CD14-positive monocyte (primary cell): ENCODE measurements around the gene KRT13. TPM values are rescaled to one million over a fixed set of nuclear protein-coding genes. Genes with fewer than 3 reads are reported as not detected.
A peak's percentile ranks its signal among the peaks of the same experiment; 100 is the strongest.

Experiments used
- DNase-seq, 3 donors: peaks; one replicate each; pipeline ENCODE4 v3.0.0-alpha.2; 2011 to 2022
- H2AFZ ChIP-seq: 2 replicates; pipeline ENCODE4 v1.6.0; 2012; ENCODE audit warnings: mild to moderate bottlenecking, low read depth, low read length, inconsistent platforms; ENCODE audit not compliant: insufficient read depth, poor library complexity, severe bottlenecking
- H3K27ac ChIP-seq, 2 donors: 1 replicate in 1 of 2; 2 replicates in 1 of 2; pipeline ENCODE4 v1.5.1; 2012 to 2013; ENCODE audit warnings: low read length in 2 of 2, control low read depth in 1 of 2, inconsistent platforms in 1 of 2, low read depth in 1 of 2, mild to moderate bottlenecking in 1 of 2
- H3K27me3 ChIP-seq, 2 donors: one replicate each; pipeline versions ENCODE4 v1.6.0 to v1.6.1; 2011 to 2013; ENCODE audit warnings: low read length in 2 of 2; ENCODE audit not compliant: control insufficient read depth in 2 of 2, insufficient read depth in 2 of 2
- H3K36me3 ChIP-seq, 2 donors: replicated peaks in 1 of 2; 1 replicate in 1 of 2; 2 replicates in 1 of 2; pipeline versions ENCODE4 v1.5.1 to v1.6.1; 2012 to 2013; ENCODE audit warnings: low read length in 2 of 2, control low read depth in 1 of 2, inconsistent platforms in 1 of 2, mild to moderate bottlenecking in 1 of 2; ENCODE audit not compliant: insufficient read depth in 2 of 2, control insufficient read depth in 1 of 2
- H3K4me1 ChIP-seq, 2 donors: 1 replicate in 1 of 2; 2 replicates in 1 of 2; pipeline versions ENCODE4 v1.5.1 to v1.6.1; 2012 to 2013; ENCODE audit warnings: low read length in 2 of 2, control low read depth in 1 of 2, inconsistent platforms in 1 of 2, mild to moderate bottlenecking in 1 of 2, moderate library complexity in 1 of 2; ENCODE audit not compliant: insufficient read depth in 2 of 2, control insufficient read depth in 1 of 2
- H3K4me2 ChIP-seq: replicated peaks from 2 replicates; pipeline ENCODE3; 2012; ENCODE audit warnings: low read length, moderate library complexity, mild to moderate bottlenecking; ENCODE audit not compliant: poor library complexity, severe bottlenecking; ENCODE audit errors: extremely low read depth
- H3K4me3 ChIP-seq, 3 experiments: fragments of 200-600 bp in 1 of 3; sonication (generic) in 1 of 3; replicated peaks in 1 of 3; 1 replicate in 2 of 3; 2 replicates in 1 of 3; pipeline ENCODE4 v1.5.1; 2011 to 2013; ENCODE audit warnings: low read length in 3 of 3, mild to moderate bottlenecking in 3 of 3, control low read depth in 2 of 3, low read depth in 2 of 3, inconsistent platforms in 1 of 3, moderate library complexity in 1 of 3
- H3K79me2 ChIP-seq: 2 replicates; pipeline ENCODE4 v1.6.0; 2012; ENCODE audit warnings: mild to moderate bottlenecking, control low read depth, inconsistent platforms, low read length, moderate library complexity; ENCODE audit not compliant: insufficient read depth
- H3K9ac ChIP-seq: 2 replicates; pipeline ENCODE4 v1.6.0; 2017; ENCODE audit warnings: low read length, mild to moderate bottlenecking; ENCODE audit not compliant: insufficient read depth, poor library complexity, severe bottlenecking
- H3K9me3 ChIP-seq, 2 donors: replicated peaks in 1 of 2; 1 replicate in 1 of 2; 2 replicates in 1 of 2; pipeline versions ENCODE4 v1.5.1 to v1.6.1; 2012 to 2013; ENCODE audit warnings: low read length in 2 of 2, control low read depth in 1 of 2; ENCODE audit not compliant: control insufficient read depth in 1 of 2, insufficient read depth in 1 of 2
- H4K20me1 ChIP-seq: 2 replicates; pipeline ENCODE4 v1.6.0; 2012; ENCODE audit warnings: mild to moderate bottlenecking, low read length, control low read depth, moderate library complexity; ENCODE audit not compliant: insufficient read depth
- H3K27ac Mint-ChIP-seq, 7 donors: one replicate each; pipeline ENCODE4 v1.8.0; 2020; ENCODE audit warnings: mild to moderate bottlenecking in 7 of 7, mixed read lengths in 7 of 7, moderate library complexity in 6 of 7, inconsistent platforms in 2 of 7
- H3K27me3 Mint-ChIP-seq, 3 donors: one replicate each; pipeline ENCODE4 v1.8.0; 2021 to 2022; ENCODE audit warnings: low read depth in 3 of 3, mild to moderate bottlenecking in 3 of 3, mixed read lengths in 3 of 3, moderate library complexity in 3 of 3, inconsistent platforms in 1 of 3
- H3K36me3 Mint-ChIP-seq, 2 donors: one replicate each; pipeline ENCODE4 v1.8.0; 2020; ENCODE audit warnings: mixed read lengths in 2 of 2, inconsistent platforms in 1 of 2, mild to moderate bottlenecking in 1 of 2
- H3K4me1 Mint-ChIP-seq: one replicate; pipeline ENCODE4 v1.8.0; 2020; ENCODE audit warnings: mild to moderate bottlenecking, mixed read lengths
- H3K4me3 Mint-ChIP-seq, 2 donors: one replicate each; pipeline ENCODE4 v1.8.0; 2020; ENCODE audit warnings: mild to moderate bottlenecking in 2 of 2, mixed read lengths in 2 of 2, moderate library complexity in 1 of 2
- H3K9me3 Mint-ChIP-seq, 7 donors: one replicate each; pipeline ENCODE4 v1.8.0; 2020 to 2022; ENCODE audit warnings: mixed read lengths in 7 of 7, mild to moderate bottlenecking in 6 of 7, moderate library complexity in 6 of 7, inconsistent platforms in 2 of 7
- CTCF ChIP-seq: fragments of 200-600 bp; IDR thresholded peaks from one replicate; pipeline ENCODE4 v1.8.0; 2022; ENCODE audit warnings: antibody characterized with exemption, mild to moderate bottlenecking
- WGBS: methylation state at CpG from one replicate; pipeline ENCODE4 v1.1.5; 2013; ENCODE audit warnings: missing lambda C conversion rate; ENCODE audit not compliant: insufficient coverage; 5-methylcytosine and 5-hydroxymethylcytosine counted together
- intact Hi-C, 2 donors: fragments of 100-400 bp; cut with micrococcal nuclease; formaldehyde crosslinking; loops; one replicate each; pipeline versions ENCODE4 v1.15.0 to v1.15.1; 2023
- polyA plus RNA-seq, 3 donors: library from polyadenylated mRNA; depleted of rRNA in 1 of 3; unstranded in 2 of 3; stranded (reverse) in 1 of 3; fragments of 300-500 nt in 2 of 3; fragments of >200 nt in 1 of 3; fragmentation: Illumina TruSeq in 2 of 3; gene quantifications; 1 replicate in 2 of 3; 2 replicates in 1 of 3; pipeline ENCODE4 v1.2.3, GENCODE V29; 2012 to 2021

Gene KRT13
- polyA plus RNA-seq, 3 donors = not detected

- no peak overlapping the region for H2AFZ ChIP-seq
- peaks cover 2 to 7% (median 6%) of the 10 kb centered on the region in 3 donors for H3K27me3 Mint-ChIP-seq
- peaks cover 24 to 28% of the 10 kb centered on the region in 2 donors for H3K4me1 ChIP-seq
- H3K9me3 ChIP-seq = no peaks in the 10 kb centered on the region
- no peaks in the 10 kb centered on the region for H3K36me3 ChIP-seq
- 89% methylated on average over 13 of the region's 13 CpGs for WGBS
- H3K4me3 Mint-ChIP-seq = no peak overlapping the region
- no peak for TF ChIP-seq CTCF
- no peaks in the 10 kb centered on the region for H3K9me3 Mint-ChIP-seq
- H3K79me2 ChIP-seq = no peaks in the 10 kb centered on the region
- intact Hi-C loops = loop anchor here in 1 of 2 donors (5.0 kb wide), 1 partner anchor 61 kb away; no protein-coding TSS in a partner anchor
- H3K27ac Mint-ChIP-seq = no peak overlapping the region
- no peaks in the 10 kb centered on the region for H3K36me3 Mint-ChIP-seq
- H3K4me2 ChIP-seq = no peak overlapping the region
- H4K20me1 ChIP-seq = no peaks in the 10 kb centered on the region
- H3K4me3 ChIP-seq = no peak overlapping the region
- no peaks in the 10 kb centered on the region for H3K27me3 ChIP-seq
- H3K4me1 Mint-ChIP-seq = peaks cover 25% of the 10 kb centered on the region
- DNase-seq = no peak
- H3K27ac ChIP-seq = no peak overlapping the region
- no peak overlapping the region for H3K9ac ChIP-seq
Measured at GRCh38 chr17:41486316-41486715, 19.1 kb downstream of the KRT13 start.

- no peaks in the 10 kb centered on the region for H4K20me1 ChIP-seq
- no peak overlapping the region for H3K27ac ChIP-seq
- peak overlapping the region in 1 of 2 donors; percentile 13 for H3K4me3 Mint-ChIP-seq
- no peak for DNase-seq
- no peak overlapping the region for H3K27ac Mint-ChIP-seq
- no peak for TF ChIP-seq CTCF
- no peaks in the 10 kb centered on the region for H3K9me3 ChIP-seq
- 91% methylated on average over 8 of the region's 8 CpGs for WGBS
- no peaks in the 10 kb centered on the region for H3K27me3 ChIP-seq
- H3K4me1 ChIP-seq = peaks cover 14 to 21% of the 10 kb centered on the region in 2 donors
- H3K4me2 ChIP-seq = no peak overlapping the region
- H3K4me1 Mint-ChIP-seq = peaks cover 18% of the 10 kb centered on the region
- H3K9me3 Mint-ChIP-seq = no peaks in the 10 kb centered on the region
- H3K36me3 ChIP-seq = no peaks in the 10 kb centered on the region
- no peaks in the 10 kb centered on the region for H3K36me3 Mint-ChIP-seq
- peaks cover 2 to 7% (median 6%) of the 10 kb centered on the region in 3 donors for H3K27me3 Mint-ChIP-seq
- H3K9ac ChIP-seq = no peak overlapping the region
- H3K4me3 ChIP-seq = no peak overlapping the region
- no peaks in the 10 kb centered on the region for H3K79me2 ChIP-seq
- intact Hi-C loops = loop anchor here in 1 of 2 donors (5.0 kb wide), 1 partner anchor 62 kb away; no protein-coding TSS in a partner anchor
- no peak overlapping the region for H2AFZ ChIP-seq
Measured at GRCh38 chr17:41484920-41485904, 20.2 kb downstream of the KRT13 start.
